K562 (cell line): ENCODE results near the gene BPHL. TPM values are rescaled to one million over a fixed set of nuclear protein-coding genes. Genes with fewer than 3 reads are reported as not detected.

Experiments
- DPF2 ChIP-seq: fragments of 450-650 bp; IDR thresholded peaks from 2 replicates; pipeline ENCODE4 v1.6.1; 2016
- EHMT2 ChIP-seq: fragments of 450-650 bp; IDR thresholded peaks from 2 replicates; pipeline ENCODE4 v1.6.1; 2018; ENCODE audit warnings: antibody characterized with exemption
- EP400 ChIP-seq: fragments of 450-650 bp; IDR thresholded peaks from 2 replicates; pipeline ENCODE4 v1.6.1; 2017; ENCODE audit warnings: antibody characterized with exemption, mild to moderate bottlenecking, moderate library complexity
- ERF ChIP-seq: fragments of 450-650 bp; formaldehyde crosslinking; IDR thresholded peaks from 2 replicates; pipeline ENCODE4 v1.4.0; 2020; ENCODE audit warnings: mild to moderate bottlenecking, mixed read lengths
- RREB1 ChIP-seq: fragments of 250-450 bp; sonication (Bioruptor Pico); IDR thresholded peaks from 2 replicates; pipeline ENCODE4 v1.4.0; 2020
- SMAD4 ChIP-seq: fragments of 250-450 bp; sonication (Bioruptor Pico); conservative IDR thresholded peaks from 2 replicates; pipeline ENCODE4 v1.8.0; 2021; ENCODE audit warnings: inconsistent platforms, mild to moderate bottlenecking, moderate library complexity
- ZFPM2 ChIP-seq: fragments of 250-450 bp; sonication (Bioruptor Pico); IDR thresholded peaks from 2 replicates; pipeline ENCODE4 v1.5.1; 2022; ENCODE audit warnings: mild to moderate bottlenecking
- ZNF584 ChIP-seq: fragments of 200-800 bp; sonication (Bioruptor generic); IDR thresholded peaks from 2 replicates; pipeline ENCODE4 v1.6.1; 2016; ENCODE audit warnings: low read depth, mild to moderate bottlenecking, missing genetic modification characterization, missing compliant biosample characterization
- polyA plus RNA-seq, 8 experiments: library from polyadenylated mRNA; depleted of rRNA in 4 of 8; stranded (reverse) in 5 of 8; unstranded in 3 of 8; fragments of >200 nt; fragmentation: Nextera tagmentation in 2 of 8; fragmentation: Illumina TruSeq in 1 of 8; extraction: Ambion mirVana in 2 of 8; extraction: Trizol in 1 of 8; gene quantifications; 2 replicates each; pipeline versions ENCODE4 v1.2.1 to v1.2.3, GENCODE V29; 2011 to 2014; ENCODE audit warnings: inconsistent platforms in 1 of 8, missing spikeins in 1 of 8
- total RNA-seq, 7 experiments: library from RNA; depleted of rRNA in 6 of 7; stranded (reverse); fragments of >200 nt in 6 of 7; fragmentation: Illumina TruSeq in 2 of 7; extraction: Trizol in 2 of 7; gene quantifications; 2 replicates each; pipeline versions ENCODE4 v1.2.1 to v1.2.3, GENCODE V29; 2011 to 2021; ENCODE audit warnings: low replicate concordance in 1 of 7
- TF ChIP-seq, protein P1 (sequence below): fragments of 450-650 bp; conservative IDR thresholded peaks from 2 replicates; pipeline ENCODE4 v1.6.1; 2016; ENCODE audit warnings: missing genetic modification characterization, low read depth, mild to moderate bottlenecking, control low read depth, missing compliant biosample characterization
- TF ChIP-seq, protein P2 (sequence below): sonication (generic); formaldehyde crosslinking; IDR thresholded peaks from 2 replicates; pipeline ENCODE4 v1.8.0; 2022; ENCODE audit warnings: mild to moderate bottlenecking, missing genetic modification reagents
- TF ChIP-seq, protein P3 (sequence below): fragments of 250-450 bp; sonication (Bioruptor Pico); IDR thresholded peaks from 2 replicates; pipeline ENCODE4 v1.8.0; 2022; ENCODE audit warnings: moderate library complexity, mild to moderate bottlenecking, inconsistent platforms
- TF ChIP-seq, protein P4 (sequence below): fragments of 450-650 bp; IDR thresholded peaks from 2 replicates; pipeline ENCODE4 v1.6.1; 2016

BPHL gene
- total and polyA plus RNA-seq, 9 of the 15 experiments (the other 6 are each of a cell fraction or from before 2014, with no cell fraction given), result 3.5 to 17.4 (median 8.2) TPM

- TF ChIP-seq RREB1 (CRISPR knock-in tag), result peak; percentile 89; the same call in 1 of the 2 replicates
- 0 out of 2 replicates have a peak, but pooled peaks have one; percentile 41 for TF ChIP-seq ERF (CRISPR knock-in tag)
- peak; percentile 47; the same call in 1 of the 2 replicates for TF ChIP-seq DPF2
- TF ChIP-seq, protein P1, sequence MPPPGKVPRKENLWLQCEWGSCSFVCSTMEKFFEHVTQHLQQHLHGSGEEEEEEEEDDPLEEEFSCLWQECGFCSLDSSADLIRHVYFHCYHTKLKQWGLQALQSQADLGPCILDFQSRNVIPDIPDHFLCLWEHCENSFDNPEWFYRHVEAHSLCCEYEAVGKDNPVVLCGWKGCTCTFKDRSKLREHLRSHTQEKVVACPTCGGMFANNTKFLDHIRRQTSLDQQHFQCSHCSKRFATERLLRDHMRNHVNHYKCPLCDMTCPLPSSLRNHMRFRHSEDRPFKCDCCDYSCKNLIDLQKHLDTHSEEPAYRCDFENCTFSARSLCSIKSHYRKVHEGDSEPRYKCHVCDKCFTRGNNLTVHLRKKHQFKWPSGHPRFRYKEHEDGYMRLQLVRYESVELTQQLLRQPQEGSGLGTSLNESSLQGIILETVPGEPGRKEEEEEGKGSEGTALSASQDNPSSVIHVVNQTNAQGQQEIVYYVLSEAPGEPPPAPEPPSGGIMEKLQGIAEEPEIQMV, result 0 out of 2 replicates have a peak, but pooled peaks have one; percentile 16
- TF ChIP-seq EP400, result peak; percentile 24
- TF ChIP-seq, protein P2, sequence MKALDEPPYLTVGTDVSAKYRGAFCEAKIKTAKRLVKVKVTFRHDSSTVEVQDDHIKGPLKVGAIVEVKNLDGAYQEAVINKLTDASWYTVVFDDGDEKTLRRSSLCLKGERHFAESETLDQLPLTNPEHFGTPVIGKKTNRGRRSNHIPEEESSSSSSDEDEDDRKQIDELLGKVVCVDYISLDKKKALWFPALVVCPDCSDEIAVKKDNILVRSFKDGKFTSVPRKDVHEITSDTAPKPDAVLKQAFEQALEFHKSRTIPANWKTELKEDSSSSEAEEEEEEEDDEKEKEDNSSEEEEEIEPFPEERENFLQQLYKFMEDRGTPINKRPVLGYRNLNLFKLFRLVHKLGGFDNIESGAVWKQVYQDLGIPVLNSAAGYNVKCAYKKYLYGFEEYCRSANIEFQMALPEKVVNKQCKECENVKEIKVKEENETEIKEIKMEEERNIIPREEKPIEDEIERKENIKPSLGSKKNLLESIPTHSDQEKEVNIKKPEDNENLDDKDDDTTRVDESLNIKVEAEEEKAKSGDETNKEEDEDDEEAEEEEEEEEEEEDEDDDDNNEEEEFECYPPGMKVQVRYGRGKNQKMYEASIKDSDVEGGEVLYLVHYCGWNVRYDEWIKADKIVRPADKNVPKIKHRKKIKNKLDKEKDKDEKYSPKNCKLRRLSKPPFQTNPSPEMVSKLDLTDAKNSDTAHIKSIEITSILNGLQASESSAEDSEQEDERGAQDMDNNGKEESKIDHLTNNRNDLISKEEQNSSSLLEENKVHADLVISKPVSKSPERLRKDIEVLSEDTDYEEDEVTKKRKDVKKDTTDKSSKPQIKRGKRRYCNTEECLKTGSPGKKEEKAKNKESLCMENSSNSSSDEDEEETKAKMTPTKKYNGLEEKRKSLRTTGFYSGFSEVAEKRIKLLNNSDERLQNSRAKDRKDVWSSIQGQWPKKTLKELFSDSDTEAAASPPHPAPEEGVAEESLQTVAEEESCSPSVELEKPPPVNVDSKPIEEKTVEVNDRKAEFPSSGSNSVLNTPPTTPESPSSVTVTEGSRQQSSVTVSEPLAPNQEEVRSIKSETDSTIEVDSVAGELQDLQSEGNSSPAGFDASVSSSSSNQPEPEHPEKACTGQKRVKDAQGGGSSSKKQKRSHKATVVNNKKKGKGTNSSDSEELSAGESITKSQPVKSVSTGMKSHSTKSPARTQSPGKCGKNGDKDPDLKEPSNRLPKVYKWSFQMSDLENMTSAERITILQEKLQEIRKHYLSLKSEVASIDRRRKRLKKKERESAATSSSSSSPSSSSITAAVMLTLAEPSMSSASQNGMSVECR (CRISPR knock-in tag), result 0 out of 2 replicates have a peak, but pooled peaks have one; percentile 47
- TF ChIP-seq ZNF584, result 0 out of 2 replicates have a peak, but pooled peaks have one; percentile 8
- TF ChIP-seq EHMT2, result 0 out of 2 replicates have a peak, but pooled peaks have one; percentile 42
- TF ChIP-seq, protein P3, sequence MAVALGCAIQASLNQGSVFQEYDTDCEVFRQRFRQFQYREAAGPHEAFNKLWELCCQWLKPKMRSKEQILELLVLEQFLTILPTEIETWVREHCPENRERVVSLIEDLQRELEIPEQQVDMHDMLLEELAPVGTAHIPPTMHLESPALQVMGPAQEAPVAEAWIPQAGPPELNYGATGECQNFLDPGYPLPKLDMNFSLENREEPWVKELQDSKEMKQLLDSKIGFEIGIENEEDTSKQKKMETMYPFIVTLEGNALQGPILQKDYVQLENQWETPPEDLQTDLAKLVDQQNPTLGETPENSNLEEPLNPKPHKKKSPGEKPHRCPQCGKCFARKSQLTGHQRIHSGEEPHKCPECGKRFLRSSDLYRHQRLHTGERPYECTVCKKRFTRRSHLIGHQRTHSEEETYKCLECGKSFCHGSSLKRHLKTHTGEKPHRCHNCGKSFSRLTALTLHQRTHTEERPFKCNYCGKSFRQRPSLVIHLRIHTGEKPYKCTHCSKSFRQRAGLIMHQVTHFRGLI (CRISPR knock-in tag), result 0 out of 2 replicates have a peak, but pooled peaks have one; percentile 40
- TF ChIP-seq, protein P4, sequence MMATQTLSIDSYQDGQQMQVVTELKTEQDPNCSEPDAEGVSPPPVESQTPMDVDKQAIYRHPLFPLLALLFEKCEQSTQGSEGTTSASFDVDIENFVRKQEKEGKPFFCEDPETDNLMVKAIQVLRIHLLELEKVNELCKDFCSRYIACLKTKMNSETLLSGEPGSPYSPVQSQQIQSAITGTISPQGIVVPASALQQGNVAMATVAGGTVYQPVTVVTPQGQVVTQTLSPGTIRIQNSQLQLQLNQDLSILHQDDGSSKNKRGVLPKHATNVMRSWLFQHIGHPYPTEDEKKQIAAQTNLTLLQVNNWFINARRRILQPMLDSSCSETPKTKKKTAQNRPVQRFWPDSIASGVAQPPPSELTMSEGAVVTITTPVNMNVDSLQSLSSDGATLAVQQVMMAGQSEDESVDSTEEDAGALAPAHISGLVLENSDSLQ, result peak; percentile 23; the same call in 1 of the 2 replicates
- 0 out of 2 replicates have a peak, but pooled peaks have one; percentile 1 for TF ChIP-seq ZFPM2 (CRISPR knock-in tag)
- TF ChIP-seq SMAD4, result peak; percentile 45
Measured at GRCh38 chr6:3166535-3167225, 48.2 kb downstream of the BPHL start (continued).
